ENCODE data around the gene ITGBL1.

Gene ITGBL1

GRCh38 chr13:101736566-101736965 is 284.1 kb downstream of the ITGBL1 start:
- DNase-seq (ENCODE audit: low read depth), result no peak
- in situ Hi-C loops (cut with HindIII; ENCODE audit: low sequenced_read_pairs), result loop anchor here (10.0 kb wide), 1 partner anchor 222 kb away; no protein-coding TSS in a partner anchor
- H3K4me3 ChIP-seq (ENCODE audit: low read depth, low read length), result no peak overlapping the region
- TF ChIP-seq CTCF (IDR thresholded peaks at IDR 0.05; ENCODE audit: low read depth, low read length, missing control alignments), result no peak

- no peak for TF ChIP-seq CTCF (IDR thresholded peaks at IDR 0.05; ENCODE audit: low read depth, low read length, missing control alignments)
- H3K4me3 ChIP-seq (ENCODE audit: low read depth, low read length), result no peak overlapping the region
- in situ Hi-C loops (cut with HindIII; ENCODE audit: low sequenced_read_pairs), result loop anchor here (10.0 kb wide), 1 partner anchor 224 kb away; no protein-coding TSS in a partner anchor
- DNase-seq (ENCODE audit: low read depth), result no peak
Measured at GRCh38 chr13:101738336-101738735, 285.9 kb downstream of the ITGBL1 start.

- DNase-seq (ENCODE audit: low read depth), result no peak
- H3K4me3 ChIP-seq (ENCODE audit: low read depth, low read length), result no peak overlapping the region
- in situ Hi-C loops (cut with HindIII; ENCODE audit: low sequenced_read_pairs), result loop anchor here (10.0 kb wide), 1 partner anchor 225 kb away; no protein-coding TSS in a partner anchor
- TF ChIP-seq CTCF (IDR thresholded peaks at IDR 0.05; ENCODE audit: low read depth, low read length, missing control alignments), result no peak
Measured at GRCh38 chr13:101739382-101740178, 287.1 kb downstream of the ITGBL1 start.

GRCh38 chr13:101746513-101746912 is 294.0 kb downstream of the ITGBL1 start:
- no peak for DNase-seq (ENCODE audit: low read depth)
- no peak overlapping the region for H3K4me3 ChIP-seq (ENCODE audit: low read depth, low read length)
- no peak for TF ChIP-seq CTCF (IDR thresholded peaks at IDR 0.05; ENCODE audit: low read depth, low read length, missing control alignments)
- in situ Hi-C loops (cut with HindIII; ENCODE audit: low sequenced_read_pairs), result no loop called here

- H3K4me3 ChIP-seq (ENCODE audit: low read depth, low read length), result no peak overlapping the region
- TF ChIP-seq CTCF (IDR thresholded peaks at IDR 0.05; ENCODE audit: low read depth, low read length, missing control alignments), result no peak
- no peak for DNase-seq (ENCODE audit: low read depth)
- in situ Hi-C loops (cut with HindIII; ENCODE audit: low sequenced_read_pairs), result no loop called here
Measured at GRCh38 chr13:101747039-101747438, 294.6 kb downstream of the ITGBL1 start.

GRCh38 chr13:101749584-101749983 is 297.1 kb downstream of the ITGBL1 start:
- no peak for TF ChIP-seq CTCF (IDR thresholded peaks at IDR 0.05; ENCODE audit: low read depth, low read length, missing control alignments)
- in situ Hi-C loops (cut with HindIII; ENCODE audit: low sequenced_read_pairs), result no loop called here
- H3K4me3 ChIP-seq (ENCODE audit: low read depth, low read length), result no peak overlapping the region
- no peak for DNase-seq (ENCODE audit: low read depth)

Measured in astrocyte of the cerebellum (primary cell).